ENCODE results near the gene COX10.
"Not testable (repeated sequence)": the region's sequence is repeated elsewhere in the genome, so short reads cannot be mapped to it uniquely, and the experiment has no call there.

COX10 gene

DNA sequence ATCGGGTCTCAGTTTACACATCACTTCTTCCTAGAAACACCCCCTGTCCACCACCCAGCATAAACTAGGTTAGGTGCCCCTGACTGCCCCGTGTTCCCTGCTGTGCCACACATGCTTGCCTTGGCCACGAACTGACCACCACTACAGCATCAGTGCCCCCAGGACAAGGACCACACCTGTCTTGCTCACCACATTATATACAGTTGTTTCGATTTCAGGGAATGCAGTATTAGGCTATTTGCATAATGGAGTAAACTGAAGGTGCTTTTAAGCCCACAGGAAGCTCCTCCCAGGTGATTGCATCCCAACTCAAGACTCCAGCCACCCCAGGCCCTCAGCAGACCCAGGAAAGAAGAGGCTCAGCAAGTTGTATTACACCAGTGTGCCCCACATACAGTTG lies 117.1 kb downstream of the COX10 start:
- DNase-seq, result not testable (repeated sequence)

GRCh38 chr17:14190774-14191173 lies 121.5 kb downstream of the COX10 start:
- DNase-seq, result not testable (repeated sequence)

DNA sequence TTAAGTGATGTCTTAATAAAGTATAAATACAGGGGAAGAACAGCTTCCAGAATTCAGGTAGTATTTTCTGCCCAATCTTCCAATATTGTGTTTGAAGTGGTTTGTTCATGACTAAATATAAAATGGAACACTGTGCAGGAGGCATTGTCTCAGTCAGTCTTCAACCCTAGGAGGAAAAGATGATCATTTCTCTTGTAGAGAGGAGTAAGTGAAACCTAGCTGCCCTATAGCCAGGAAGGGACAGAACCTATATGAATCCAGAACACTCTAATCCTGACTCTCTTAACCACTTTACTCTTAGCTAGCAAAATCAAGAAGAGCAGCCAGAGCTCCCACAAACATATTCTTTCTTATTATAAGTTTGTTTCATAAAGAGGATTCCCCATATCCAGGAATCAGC lies 122.2 kb downstream of the COX10 start:
- DNase-seq, result not testable (repeated sequence)

DNA sequence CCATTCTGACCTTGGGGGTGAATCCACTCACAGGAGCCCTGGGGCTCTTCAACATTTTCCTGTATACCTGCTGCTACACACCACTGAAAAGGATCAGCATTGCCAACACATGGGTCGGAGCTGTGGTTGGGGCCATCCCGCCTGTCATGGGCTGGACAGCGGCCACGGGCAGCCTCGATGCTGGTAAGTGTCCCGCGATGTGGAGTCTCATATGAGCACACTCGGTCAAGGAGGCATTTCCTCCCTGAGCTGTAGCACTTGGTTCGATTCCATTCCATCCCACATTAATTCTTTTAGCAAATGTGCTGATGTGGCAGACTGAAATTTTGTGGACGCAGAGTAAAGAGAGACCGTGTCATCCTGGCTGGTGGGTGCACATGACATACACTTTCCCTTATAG lies 122.7 kb downstream of the COX10 start:
- DNase-seq, result not testable (repeated sequence)

DNA sequence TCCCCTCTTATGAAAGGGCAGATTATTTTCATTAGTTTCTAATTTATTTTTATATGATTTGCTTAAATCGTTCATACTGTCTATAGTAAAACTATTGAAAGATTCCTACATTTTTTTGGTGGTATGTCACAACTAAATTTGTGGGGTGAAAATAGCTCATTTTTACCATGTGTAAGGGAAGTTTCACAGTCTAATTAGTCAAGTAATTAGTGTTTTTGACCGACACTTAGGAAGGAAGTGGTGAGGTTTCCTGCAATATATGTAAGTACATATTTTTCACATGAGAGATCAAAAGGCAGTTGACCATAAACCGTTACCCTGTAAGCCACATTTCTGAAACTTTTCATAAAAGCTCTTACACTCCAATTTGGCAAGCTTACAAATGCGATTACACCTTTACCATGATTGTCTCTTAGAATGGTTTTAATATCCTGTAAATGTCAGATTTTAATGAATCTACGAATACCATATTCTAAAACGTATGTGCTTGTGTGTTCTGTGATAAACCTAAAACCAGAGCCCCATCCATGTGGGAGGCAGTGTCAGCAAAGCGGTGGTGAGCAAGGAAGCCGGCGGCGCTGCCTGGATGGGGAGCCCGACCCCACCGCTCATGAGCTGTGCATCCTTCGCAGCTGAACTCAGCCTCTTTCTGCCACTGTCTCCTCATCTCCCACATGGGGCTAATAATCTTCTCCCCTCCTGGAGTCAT lies 123.5 kb downstream of the COX10 start:
- not testable (repeated sequence) for DNase-seq

DNA sequence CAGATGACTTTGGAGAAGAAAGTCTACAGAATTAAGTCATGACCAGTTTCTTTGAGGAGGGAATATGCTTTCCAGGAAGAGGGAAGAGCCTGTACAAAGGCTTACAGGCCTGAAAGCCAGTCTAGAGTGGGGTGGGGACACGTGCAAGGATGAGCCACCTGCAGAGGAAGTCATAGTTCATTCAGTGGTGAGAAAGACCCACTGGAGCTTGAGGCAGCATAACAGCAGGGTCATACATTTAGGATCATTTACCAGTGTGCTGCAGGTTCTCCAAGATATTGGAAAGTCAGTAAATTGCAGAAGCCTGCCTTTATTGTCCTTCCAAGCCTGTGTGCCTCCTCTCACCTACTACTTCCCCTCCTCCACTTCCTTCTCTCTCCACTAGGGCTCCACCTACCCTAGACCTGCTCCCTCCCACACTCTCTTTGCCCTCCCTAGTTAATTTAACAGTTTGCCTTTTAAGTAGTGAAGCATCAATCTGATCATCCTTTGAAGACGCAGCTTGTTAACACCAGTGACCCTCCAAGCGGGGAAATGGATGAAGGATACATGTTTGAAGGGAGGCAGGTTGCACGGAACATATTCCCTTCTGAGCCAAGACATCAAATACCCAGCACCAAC lies 127.2 kb downstream of the COX10 start:
- DNase-seq, result no peak

DNA sequence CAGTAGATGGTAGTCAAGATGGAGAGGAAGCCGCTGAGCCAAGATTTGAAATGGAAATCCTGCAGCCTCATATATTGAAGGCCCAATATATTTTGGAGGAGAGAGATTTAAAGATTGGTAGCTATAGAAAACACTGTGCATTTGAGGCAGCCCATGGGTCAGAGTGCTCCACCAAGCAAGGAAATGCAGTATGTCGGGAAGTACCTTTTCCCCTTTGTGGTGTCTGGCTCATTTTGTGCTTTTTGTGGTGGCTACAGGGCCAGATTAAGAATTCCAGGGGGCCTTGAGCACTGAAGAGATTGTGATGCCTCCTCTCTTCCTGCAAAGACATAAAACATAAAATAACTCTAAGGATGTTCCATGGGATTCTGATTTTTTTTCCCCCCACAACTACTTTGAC lies 127.8 kb downstream of the COX10 start:
- DNase-seq, result no peak

- no peak for DNase-seq
Observed at GRCh38 chr17:14197586-14197985, 128.3 kb downstream of the COX10 start.

GRCh38 chr17:14198013-14198412 lies 128.7 kb downstream of the COX10 start:
- no peak for DNase-seq

DNA sequence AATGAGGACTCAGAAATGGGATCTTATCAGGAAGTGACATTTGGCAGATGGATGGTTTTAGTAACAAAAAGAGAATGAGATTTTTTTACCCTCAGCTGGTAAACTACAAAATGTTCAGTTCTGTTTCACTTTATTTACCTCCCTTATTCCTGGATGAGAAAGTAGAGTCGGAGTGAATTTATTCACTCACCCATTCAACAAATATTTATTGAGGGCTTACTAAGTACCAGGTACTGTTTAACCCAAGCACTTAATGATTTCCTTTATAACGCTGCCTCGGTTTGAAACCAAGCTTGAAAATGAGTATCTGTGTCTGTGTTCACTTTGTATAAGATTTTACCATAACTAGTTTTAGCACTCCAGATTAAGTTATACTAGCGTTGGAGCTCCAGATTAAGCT lies 129.3 kb downstream of the COX10 start:
- DNase-seq, result no peak

DNA sequence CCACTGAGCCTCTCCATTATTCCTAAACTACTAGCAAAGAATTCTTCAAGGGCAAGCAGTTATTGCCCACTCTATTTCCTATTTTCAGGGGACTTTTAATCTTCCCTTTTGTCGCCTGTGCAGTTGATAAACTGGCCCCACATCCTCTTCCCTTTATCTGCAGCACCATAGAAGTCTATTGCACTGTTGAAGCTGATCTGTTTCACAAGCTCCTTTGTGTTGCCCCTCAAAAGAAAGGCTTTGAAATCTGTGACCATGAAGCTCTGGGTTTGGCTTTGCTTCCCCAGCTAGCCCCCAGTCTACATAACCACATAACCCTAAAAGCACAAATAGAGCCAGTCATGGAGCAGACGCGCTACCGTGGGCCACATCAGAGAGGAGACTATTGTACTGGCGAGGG lies 130.3 kb downstream of the COX10 start:
- no peak for DNase-seq

GRCh38 chr17:14200354-14200753 lies 131.1 kb downstream of the COX10 start:
- no peak for DNase-seq

DNA sequence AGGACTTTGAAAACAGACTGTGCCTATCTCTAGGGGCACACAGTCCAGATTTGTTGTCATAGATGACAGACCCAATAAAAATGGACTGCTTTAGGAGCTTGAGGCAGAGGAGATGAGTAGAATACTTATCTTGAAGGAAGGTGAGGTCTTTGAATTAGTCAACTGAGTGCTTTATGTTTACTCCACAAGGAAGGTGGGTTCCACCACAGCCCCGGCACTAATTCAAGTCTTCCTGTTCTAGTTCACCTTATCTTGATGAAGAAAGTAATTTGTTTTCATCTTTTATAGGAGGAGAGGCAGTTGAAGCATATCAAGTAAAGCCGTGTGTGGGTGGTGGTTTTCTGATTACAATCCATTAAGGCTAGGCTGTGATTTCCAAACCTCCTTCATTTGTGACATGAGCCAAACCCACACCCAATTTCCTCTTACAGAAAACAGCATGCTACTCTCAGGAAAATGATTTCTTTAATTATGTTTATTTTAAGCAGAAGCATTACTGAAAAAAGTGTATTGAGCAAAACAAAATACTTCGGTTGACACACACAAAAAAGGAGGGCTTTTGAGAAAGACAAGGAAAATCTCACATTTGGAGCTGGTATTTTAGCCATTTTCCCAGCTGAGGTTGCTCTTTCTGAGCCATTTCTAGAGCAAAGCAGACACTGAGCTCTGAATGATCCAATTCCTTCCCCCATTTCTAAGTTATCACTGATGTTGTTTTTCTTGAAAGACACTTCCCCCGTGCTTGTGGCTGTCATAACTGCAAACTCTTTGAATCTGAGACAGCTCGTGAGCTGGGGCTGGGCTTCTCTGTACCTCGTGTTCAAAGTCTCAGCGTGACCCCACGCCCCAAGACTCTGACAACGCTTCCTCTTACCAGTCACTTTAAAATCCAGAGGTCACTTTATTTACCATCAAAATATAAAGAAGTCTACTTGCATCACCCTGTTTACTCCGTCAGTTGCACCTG lies 132.0 kb downstream of the COX10 start:
- no peak for DNase-seq

GRCh38 chr17:14201988-14202380 lies 132.7 kb downstream of the COX10 start:
- DNase-seq, result no peak

GRCh38 chr17:14202388-14203166 lies 133.3 kb downstream of the COX10 start:
- DNase-seq, result no peak

DNA sequence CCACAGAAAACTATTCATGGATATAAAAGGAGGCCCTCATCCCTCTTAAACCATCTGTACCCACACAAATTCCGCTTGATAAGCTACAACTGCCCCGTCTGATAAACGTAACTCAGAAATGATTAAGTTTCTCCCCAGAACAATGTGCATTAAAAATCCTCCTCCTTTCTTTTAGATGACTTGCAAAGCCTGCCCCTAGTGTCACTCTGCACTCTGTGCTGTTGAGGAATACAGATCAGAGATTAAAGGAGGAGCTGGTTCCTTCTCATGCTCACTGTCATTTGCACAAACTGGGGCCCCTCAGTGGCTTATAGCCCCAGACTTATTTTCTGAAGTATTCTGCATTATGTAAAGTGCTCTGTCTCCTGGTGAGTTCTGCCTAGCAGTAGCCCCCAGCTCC lies 134.1 kb downstream of the COX10 start:
- no peak for DNase-seq

DNA sequence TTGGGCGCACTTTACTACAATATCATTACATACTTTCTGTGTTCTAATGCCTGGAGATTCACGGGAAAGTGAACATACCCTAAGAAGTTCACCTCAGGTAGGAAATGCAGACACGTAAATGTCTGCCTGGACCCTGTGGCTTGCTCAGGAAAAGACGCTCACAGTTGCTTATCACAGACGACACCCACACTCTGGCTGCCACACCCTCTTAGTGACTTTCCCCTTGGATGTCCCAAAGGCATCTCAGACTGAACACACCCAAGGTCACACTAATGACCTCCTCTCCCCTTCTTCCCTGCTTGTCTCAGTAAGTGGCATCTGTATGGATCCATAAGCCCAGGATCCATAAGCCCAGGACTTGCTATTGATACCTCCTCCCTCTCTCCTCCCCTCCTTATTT lies 134.8 kb downstream of the COX10 start:
- no peak for DNase-seq

DNA sequence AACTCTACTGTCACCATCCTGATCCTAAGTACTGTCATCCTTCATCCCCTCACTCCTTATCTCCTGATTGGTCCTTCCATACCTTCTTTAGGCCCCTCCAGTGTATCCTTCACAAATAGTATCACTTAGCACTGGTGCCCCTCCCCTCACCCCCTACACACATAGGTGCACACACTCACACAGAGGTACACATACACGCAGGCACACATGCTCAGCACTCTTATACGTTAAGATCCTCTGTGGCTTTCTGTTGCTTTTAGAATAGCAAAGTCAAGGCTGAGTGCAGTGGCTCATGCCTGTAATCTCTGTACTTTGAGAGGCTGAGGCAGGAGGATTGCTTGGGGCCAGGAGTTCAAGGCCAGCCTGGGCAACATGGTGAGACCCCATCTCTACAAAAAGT lies 135.2 kb downstream of the COX10 start:
- no peak for DNase-seq

DNA sequence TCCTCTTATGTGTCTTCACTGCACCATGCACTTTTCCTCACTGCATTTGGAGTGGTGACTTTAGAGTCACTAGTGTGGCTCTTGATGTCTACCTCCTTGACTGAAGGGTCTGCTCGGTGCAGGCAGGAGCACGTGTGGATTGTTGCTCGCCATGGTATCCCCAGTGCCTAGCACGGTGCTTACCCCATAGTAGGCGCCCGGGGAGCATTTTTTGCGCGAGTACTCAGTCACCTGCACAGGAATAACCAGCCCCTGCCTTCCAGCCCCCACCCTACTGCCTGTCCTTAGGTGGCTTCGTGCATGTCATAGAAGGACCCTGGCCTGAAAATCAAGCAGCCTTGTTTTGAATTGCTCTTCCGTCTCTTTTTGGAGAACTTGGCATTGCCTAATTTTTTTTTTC lies 136.1 kb downstream of the COX10 start:
- no peak for DNase-seq

- DNase-seq, result no peak
Observed at GRCh38 chr17:14205992-14206461, 136.7 kb downstream of the COX10 start.

GRCh38 chr17:14206891-14207290 lies 137.6 kb downstream of the COX10 start:
- no peak for DNase-seq

- no peak for DNase-seq
Observed at GRCh38 chr17:14207791-14208190, 138.5 kb downstream of the COX10 start.

DNA sequence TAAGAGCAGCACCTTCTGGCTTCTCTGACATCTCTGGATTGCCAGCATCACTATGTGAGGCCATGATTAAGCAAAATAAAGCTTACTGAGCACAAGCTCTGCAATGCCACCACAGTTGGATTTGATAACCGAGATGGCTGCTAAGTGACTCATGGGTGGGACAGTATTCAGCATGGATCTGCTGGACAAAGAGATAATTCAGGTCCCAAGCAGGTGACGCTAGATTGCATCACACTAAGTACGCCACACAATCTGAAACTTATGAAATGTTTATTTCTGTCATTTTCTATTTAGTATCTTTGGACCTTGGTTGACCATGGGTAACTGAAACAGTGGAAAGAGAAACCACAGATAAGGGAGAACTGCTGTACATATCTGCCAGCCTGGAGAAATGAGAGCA lies 139.9 kb downstream of the COX10 start:
- no peak for DNase-seq
